ENCODE data around the gene EXOC4. TPM values are rescaled to one million over a fixed set of nuclear protein-coding genes. Genes with fewer than 3 reads are reported as not detected.

EXOC4 gene
- total and polyA plus RNA-seq, 2 of the 13 experiments (the other 11 are each of a cell fraction or from before 2014, with no cell fraction given) = 22.5 to 39.0 TPM

- POLR2A ChIA-PET = no interaction called here
- Histone ChIP-seq H3K4me2 (ENCODE audit: low read depth, low read length) (no peak overlapping the region), H3K36me3 (replicated peaks in 1 of 2; ENCODE audit: control insufficient read depth in 1 of 2, insufficient read depth in 2 of 2, low read length in 2 of 2) (no peaks in the 10 kb centered on the region), H3K9ac (ENCODE audit: insufficient read depth, low read depth, low read length) (no peak overlapping the region), H2AFZ (ENCODE audit: low read length) (no peak overlapping the region), H3K79me2 (ENCODE audit: insufficient read depth, low read length) (no peaks in the 10 kb centered on the region), H3K9me3 (ENCODE audit: low read length) (no peaks in the 10 kb centered on the region), H3K27ac (ENCODE audit: extremely low read length, insufficient read depth, low read length) (no peak overlapping the region), H4K20me1 (ENCODE audit: insufficient read depth, low read length) (no peaks in the 10 kb centered on the region), H3K4me1 (ENCODE audit: insufficient read depth, low read length) (no peaks in the 10 kb centered on the region), H3K4me3 (replicated peaks in 1 of 3; ENCODE audit: insufficient read depth in 1 of 3, low read depth in 2 of 3, low read length in 3 of 3) (no peak overlapping the region), H3K27me3 (ENCODE audit: control insufficient read depth in 1 of 2, insufficient read depth in 2 of 2, low read length in 2 of 2) (no peaks in the 10 kb centered on the region)
- CTCF ChIA-PET (ENCODE audit: low intra/inter-chr PET ratio, low total read pairs) = no interaction called here
- no TSS peak for BruUV-seq (replicated peaks)
- in situ Hi-C loops (cut with HindIII; ENCODE audit: extremely low pct_ligation_motif_present, low pct_unique_long_range_greater_than_20kb) (no loop called here), intact Hi-C loops (cut with micrococcal nuclease; ENCODE audit: unreplicated experiment) (loop anchor here (10.0 kb wide), 2 partner anchors 116 to 1524 kb away; no protein-coding TSS in a partner anchor)
- DNase-seq (ENCODE audit: low spot score) (no peak), FAIRE-seq (no peak), ATAC-seq (no peak)
- TF ChIP-seq NCOA1 (CRISPR knock-in tag; IDR thresholded peaks at IDR 0.05) (no peak), SIN3A (IDR thresholded peaks at IDR 0.05; ENCODE audit: borderline replicate concordance, low read depth, low read length) (no peak), ZNF225 (CRISPR knock-in tag; IDR thresholded peaks at IDR 0.05) (no peak), FOXC1 (CRISPR knock-in tag; IDR thresholded peaks at IDR 0.05; ENCODE audit: borderline replicate concordance) (no peak), ZNF674 (CRISPR knock-in tag; IDR thresholded peaks at IDR 0.05; ENCODE audit: low read depth) (no peak), RNF219 (CRISPR knock-in tag; IDR thresholded peaks at IDR 0.05) (no peak), IRX3 (CRISPR knock-in tag; IDR thresholded peaks at IDR 0.05; ENCODE audit: borderline replicate concordance, low read depth) (no peak), TBX3 (IDR thresholded peaks at IDR 0.05; ENCODE audit: borderline replicate concordance) (no peak), ZBTB3 (CRISPR knock-in tag; IDR thresholded peaks at IDR 0.05; ENCODE audit: borderline replicate concordance, low read depth) (no peak), ZNF331 (CRISPR knock-in tag; IDR thresholded peaks at IDR 0.05) (no peak), TFE3 (CRISPR knock-in tag; IDR thresholded peaks at IDR 0.05) (no peak)
- TF ChIP-seq, protein P1, sequence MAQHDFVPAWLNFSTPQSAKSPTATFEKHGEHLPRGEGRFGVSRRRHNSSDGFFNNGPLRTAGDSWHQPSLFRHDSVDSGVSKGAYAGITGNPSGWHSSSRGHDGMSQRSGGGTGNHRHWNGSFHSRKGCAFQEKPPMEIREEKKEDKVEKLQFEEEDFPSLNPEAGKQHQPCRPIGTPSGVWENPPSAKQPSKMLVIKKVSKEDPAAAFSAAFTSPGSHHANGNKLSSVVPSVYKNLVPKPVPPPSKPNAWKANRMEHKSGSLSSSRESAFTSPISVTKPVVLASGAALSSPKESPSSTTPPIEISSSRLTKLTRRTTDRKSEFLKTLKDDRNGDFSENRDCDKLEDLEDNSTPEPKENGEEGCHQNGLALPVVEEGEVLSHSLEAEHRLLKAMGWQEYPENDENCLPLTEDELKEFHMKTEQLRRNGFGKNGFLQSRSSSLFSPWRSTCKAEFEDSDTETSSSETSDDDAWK (CRISPR knock-in tag; IDR thresholded peaks at IDR 0.05) = no peak
- TF ChIP-seq, protein P2, sequence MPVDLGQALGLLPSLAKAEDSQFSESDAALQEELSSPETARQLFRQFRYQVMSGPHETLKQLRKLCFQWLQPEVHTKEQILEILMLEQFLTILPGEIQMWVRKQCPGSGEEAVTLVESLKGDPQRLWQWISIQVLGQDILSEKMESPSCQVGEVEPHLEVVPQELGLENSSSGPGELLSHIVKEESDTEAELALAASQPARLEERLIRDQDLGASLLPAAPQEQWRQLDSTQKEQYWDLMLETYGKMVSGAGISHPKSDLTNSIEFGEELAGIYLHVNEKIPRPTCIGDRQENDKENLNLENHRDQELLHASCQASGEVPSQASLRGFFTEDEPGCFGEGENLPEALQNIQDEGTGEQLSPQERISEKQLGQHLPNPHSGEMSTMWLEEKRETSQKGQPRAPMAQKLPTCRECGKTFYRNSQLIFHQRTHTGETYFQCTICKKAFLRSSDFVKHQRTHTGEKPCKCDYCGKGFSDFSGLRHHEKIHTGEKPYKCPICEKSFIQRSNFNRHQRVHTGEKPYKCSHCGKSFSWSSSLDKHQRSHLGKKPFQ (CRISPR knock-in tag; IDR thresholded peaks at IDR 0.05; ENCODE audit: insufficient replicate concordance) = no peak
- 94% methylated on average over 1 of the region's 1 CpG for WGBS (ENCODE audit: low lambda C conversion rate)
These were observed 727.9 kb downstream of the EXOC4 start for GRCh38 chr7:133980804-133981203.

Data from HepG2 (cell line).